ENCODE measurements around the gene LIMCH1. TPM values are rescaled to one million over a fixed set of nuclear protein-coding genes. Genes with fewer than 3 reads are reported as not detected.

Gene LIMCH1
- polyA plus RNA-seq, 1 donor (not counting 4 experiments of a cell fraction or from before 2014, with no cell fraction given): 1.1 TPM

DNA sequence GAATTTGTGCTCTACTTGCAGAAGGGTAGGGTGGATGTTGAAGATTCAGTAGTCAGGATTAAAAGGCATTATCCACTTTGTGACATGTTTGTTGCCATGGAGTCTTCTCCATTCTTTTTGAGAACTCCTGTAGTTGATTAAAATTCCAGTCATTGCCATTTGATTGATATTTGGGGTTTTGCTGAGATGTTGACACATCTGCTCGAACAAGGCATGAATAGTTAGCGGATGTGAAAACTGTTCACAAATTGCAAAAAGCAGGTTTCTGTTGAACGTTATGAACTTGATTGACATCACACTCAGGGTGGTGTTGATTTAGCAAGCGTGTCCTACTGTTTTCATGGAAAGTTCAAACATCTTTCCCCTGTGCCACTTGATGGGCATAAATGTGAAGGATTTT is 16.9 kb downstream of the LIMCH1 start:
- DNase-seq (ENCODE audit: low read depth, low spot score) (no peak), FAIRE-seq (no peak)
- Histone ChIP-seq H3K4me2 (ENCODE audit: control insufficient read depth, extremely low read depth, insufficient read depth, low read depth, low read length) (no peak overlapping the region), H4K20me1 (ENCODE audit: control insufficient read depth, extremely low read depth, insufficient read depth, low read length) (no peaks in the 10 kb centered on the region), H3K9me1 (ENCODE audit: control insufficient read depth, extremely low read depth, insufficient read depth, low read length) (no peaks in the 10 kb centered on the region), H3K27me3 (ENCODE audit: control insufficient read depth, extremely low read depth, insufficient read depth, low read length) (peaks cover 2% of the 10 kb centered on the region), H3K4me1 (ENCODE audit: control insufficient read depth, extremely low read depth, insufficient read depth, low read length) (no peaks in the 10 kb centered on the region), H3K27ac (ENCODE audit: control insufficient read depth, insufficient read depth, low read length) (no peak overlapping the region), H3K4me3 (ENCODE audit: control insufficient read depth in 2 of 3, extremely low read depth in 1 of 3, insufficient read depth in 2 of 3, low read depth in 1 of 3, low read length in 3 of 3) (no peak overlapping the region), H2AFZ (ENCODE audit: control insufficient read depth, low read length) (no peak overlapping the region), H3K9me3 (ENCODE audit: control insufficient read depth, low read depth, low read length) (no peaks in the 10 kb centered on the region), H3K79me2 (ENCODE audit: control insufficient read depth, insufficient read depth, low read length) (no peaks in the 10 kb centered on the region), H3K36me3 (ENCODE audit: control insufficient read depth in 2 of 2, extremely low read depth in 1 of 2, insufficient read depth in 2 of 2, low read length in 2 of 2) (no peaks in the 10 kb centered on the region), H3K9ac (ENCODE audit: control insufficient read depth, extremely low read depth, insufficient read depth, low read length) (no peak overlapping the region)
- TF ChIP-seq, protein P1, sequence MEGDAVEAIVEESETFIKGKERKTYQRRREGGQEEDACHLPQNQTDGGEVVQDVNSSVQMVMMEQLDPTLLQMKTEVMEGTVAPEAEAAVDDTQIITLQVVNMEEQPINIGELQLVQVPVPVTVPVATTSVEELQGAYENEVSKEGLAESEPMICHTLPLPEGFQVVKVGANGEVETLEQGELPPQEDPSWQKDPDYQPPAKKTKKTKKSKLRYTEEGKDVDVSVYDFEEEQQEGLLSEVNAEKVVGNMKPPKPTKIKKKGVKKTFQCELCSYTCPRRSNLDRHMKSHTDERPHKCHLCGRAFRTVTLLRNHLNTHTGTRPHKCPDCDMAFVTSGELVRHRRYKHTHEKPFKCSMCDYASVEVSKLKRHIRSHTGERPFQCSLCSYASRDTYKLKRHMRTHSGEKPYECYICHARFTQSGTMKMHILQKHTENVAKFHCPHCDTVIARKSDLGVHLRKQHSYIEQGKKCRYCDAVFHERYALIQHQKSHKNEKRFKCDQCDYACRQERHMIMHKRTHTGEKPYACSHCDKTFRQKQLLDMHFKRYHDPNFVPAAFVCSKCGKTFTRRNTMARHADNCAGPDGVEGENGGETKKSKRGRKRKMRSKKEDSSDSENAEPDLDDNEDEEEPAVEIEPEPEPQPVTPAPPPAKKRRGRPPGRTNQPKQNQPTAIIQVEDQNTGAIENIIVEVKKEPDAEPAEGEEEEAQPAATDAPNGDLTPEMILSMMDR (optimal IDR thresholded peaks at IDR 0.05 in 1 of 3, IDR thresholded peaks at IDR 0.05 in 1 of 3, conservative IDR thresholded peaks at IDR 0.05 in 1 of 3; ENCODE audit: extremely low read depth in 1 of 3, insufficient read depth in 2 of 3, low read length in 3 of 3): no peak
- TF ChIP-seq EZH2 (IDR thresholded peaks at IDR 0.05; ENCODE audit: low read length): no peak
- dilution Hi-C loops (cut with MboI; ENCODE audit: extremely low pct_ligation_motif_present, low sequenced_read_pairs): no loop called here

DNA sequence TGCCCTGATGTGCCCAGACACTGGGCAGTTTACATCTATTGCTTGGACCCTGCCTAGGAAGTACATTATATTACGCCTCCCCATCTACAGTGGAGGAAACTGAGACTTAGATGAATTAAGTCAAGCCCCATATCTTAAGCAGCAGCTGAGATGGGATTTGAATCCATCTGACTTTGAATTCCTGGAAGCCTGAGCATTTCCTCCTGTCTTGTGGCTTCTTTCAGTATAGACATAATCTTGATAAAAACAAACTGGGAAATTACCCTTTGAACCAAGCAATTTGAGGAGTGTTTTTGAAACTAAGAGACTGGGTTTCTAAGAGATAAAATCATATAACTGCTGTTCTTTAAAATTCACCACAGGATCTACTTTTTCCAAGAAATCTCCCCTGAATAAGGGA is 18.6 kb downstream of the LIMCH1 start:
- FAIRE-seq: no peak
- H3K9ac ChIP-seq (ENCODE audit: control insufficient read depth, extremely low read depth, insufficient read depth, low read length): no peak overlapping the region
- H3K79me2 ChIP-seq (ENCODE audit: control insufficient read depth, insufficient read depth, low read length): no peaks in the 10 kb centered on the region
- no peak overlapping the region for H3K27ac ChIP-seq (ENCODE audit: control insufficient read depth, insufficient read depth, low read length)
- H3K4me3 ChIP-seq (ENCODE audit: control insufficient read depth in 2 of 3, extremely low read depth in 1 of 3, insufficient read depth in 2 of 3, low read depth in 1 of 3, low read length in 3 of 3): no peak overlapping the region
- H3K9me3 ChIP-seq (ENCODE audit: control insufficient read depth, low read depth, low read length): no peaks in the 10 kb centered on the region
- no peaks in the 10 kb centered on the region for H3K9me1 ChIP-seq (ENCODE audit: control insufficient read depth, extremely low read depth, insufficient read depth, low read length)
- no peak overlapping the region for H2AFZ ChIP-seq (ENCODE audit: control insufficient read depth, low read length)
- no peak overlapping the region for H3K4me2 ChIP-seq (ENCODE audit: control insufficient read depth, extremely low read depth, insufficient read depth, low read depth, low read length)
- no peaks in the 10 kb centered on the region for H4K20me1 ChIP-seq (ENCODE audit: control insufficient read depth, extremely low read depth, insufficient read depth, low read length)
- no peak for DNase-seq (ENCODE audit: low read depth, low spot score)
- dilution Hi-C loops (cut with MboI; ENCODE audit: extremely low pct_ligation_motif_present, low sequenced_read_pairs): no loop called here
- no peak for TF ChIP-seq EZH2 (IDR thresholded peaks at IDR 0.05; ENCODE audit: low read length)
- TF ChIP-seq, protein P1 (optimal IDR thresholded peaks at IDR 0.05 in 1 of 3, IDR thresholded peaks at IDR 0.05 in 1 of 3, conservative IDR thresholded peaks at IDR 0.05 in 1 of 3; ENCODE audit: extremely low read depth in 1 of 3, insufficient read depth in 2 of 3, low read length in 3 of 3): no peak
- H3K27me3 ChIP-seq (ENCODE audit: control insufficient read depth, extremely low read depth, insufficient read depth, low read length): peaks cover 2% of the 10 kb centered on the region
- H3K4me1 ChIP-seq (ENCODE audit: control insufficient read depth, extremely low read depth, insufficient read depth, low read length): no peaks in the 10 kb centered on the region
- no peaks in the 10 kb centered on the region for H3K36me3 ChIP-seq (ENCODE audit: control insufficient read depth in 2 of 2, extremely low read depth in 1 of 2, insufficient read depth in 2 of 2, low read length in 2 of 2)

All from keratinocyte (primary cell).